Neuronal stem cell (in vitro differentiated cells): ENCODE results near the gene HADHB. TPM values are rescaled to one million over a fixed set of nuclear protein-coding genes. Genes with fewer than 3 reads are reported as not detected.

ENCODE experiments used
- DNase-seq: peaks from one replicate; pipeline ENCODE4 v3.0.0-alpha.2; 2013; ENCODE audit warnings: low spot score
- H2AFZ ChIP-seq: one replicate; pipeline ENCODE4 v1.6.1; 2013; ENCODE audit warnings: mild to moderate bottlenecking, low read length, inconsistent platforms
- H2AK5ac ChIP-seq: 2 replicates; pipeline ENCODE4 v1.6.1; 2013; ENCODE audit warnings: low read depth, mild to moderate bottlenecking, inconsistent platforms, low read length, moderate library complexity, mixed read lengths
- H2BK120ac ChIP-seq: 2 replicates; pipeline ENCODE4 v1.6.1; 2013; ENCODE audit warnings: low read depth, mild to moderate bottlenecking, inconsistent platforms, low read length, moderate library complexity, mixed read lengths
- H2BK12ac ChIP-seq: one replicate; pipeline ENCODE4 v1.6.1; 2013; ENCODE audit warnings: low read length, inconsistent platforms
- H2BK15ac ChIP-seq: 2 replicates; pipeline ENCODE4 v1.6.1; 2013; ENCODE audit warnings: mild to moderate bottlenecking, low read length, inconsistent platforms, mixed read lengths
- H2BK5ac ChIP-seq: one replicate; pipeline ENCODE4 v1.6.1; 2013; ENCODE audit warnings: inconsistent platforms, mild to moderate bottlenecking, low read length, moderate library complexity
- H3K14ac ChIP-seq: one replicate; pipeline ENCODE4 v1.6.1; 2013; ENCODE audit warnings: low read length, inconsistent platforms
- H3K18ac ChIP-seq: 2 replicates; pipeline ENCODE4 v1.6.1; 2013; ENCODE audit warnings: low read length, inconsistent platforms
- H3K23ac ChIP-seq: 2 replicates; pipeline ENCODE4 v1.6.1; 2013; ENCODE audit warnings: low read depth, mild to moderate bottlenecking, mixed read lengths, low read length, inconsistent platforms; ENCODE audit not compliant: poor library complexity
- H3K27ac ChIP-seq: replicated peaks from 3 replicates; pipeline ENCODE4 v1.5.1; 2013; ENCODE audit warnings: low read length, inconsistent platforms
- H3K27me3 ChIP-seq, 3 experiments: 2 replicates each; pipeline ENCODE4 v1.6.1; 2013; ENCODE audit warnings: low read length in 3 of 3, mild to moderate bottlenecking in 2 of 3, inconsistent platforms in 1 of 3, low read depth in 1 of 3, mixed read lengths in 1 of 3, moderate library complexity in 1 of 3; ENCODE audit not compliant: control insufficient read depth in 3 of 3, insufficient read depth in 3 of 3
- H3K36me3 ChIP-seq, 2 donors: replicated peaks in 1 of 2; 2 replicates each; pipeline ENCODE4 v1.6.1; 2013; ENCODE audit warnings: low read length in 2 of 2; ENCODE audit not compliant: control insufficient read depth in 2 of 2, insufficient read depth in 2 of 2
- H3K4ac ChIP-seq: 2 replicates; pipeline ENCODE4 v1.6.1; 2013; ENCODE audit warnings: inconsistent platforms, mild to moderate bottlenecking, low read length, moderate library complexity
- H3K4me1 ChIP-seq, 2 donors: 1 replicate in 1 of 2; 2 replicates in 1 of 2; pipeline ENCODE4 v1.6.1; 2013; ENCODE audit warnings: low read length in 2 of 2, low read depth in 1 of 2; ENCODE audit not compliant: control insufficient read depth in 2 of 2, insufficient read depth in 1 of 2
- H3K4me2 ChIP-seq: one replicate; pipeline ENCODE4 v1.6.1; 2013; ENCODE audit warnings: mild to moderate bottlenecking, low read length, inconsistent platforms; ENCODE audit not compliant: insufficient read depth, poor library complexity, severe bottlenecking
- H3K4me3 ChIP-seq, 2 donors: 2 replicates each; pipeline ENCODE4 v1.5.1; 2013; ENCODE audit warnings: low read length in 2 of 2, mild to moderate bottlenecking in 2 of 2, inconsistent platforms in 1 of 2, moderate library complexity in 1 of 2
- H3K79me1 ChIP-seq: one replicate; pipeline ENCODE4 v1.6.1; 2013; ENCODE audit warnings: low read depth, mild to moderate bottlenecking, inconsistent platforms, low read length, moderate library complexity
- H3K9ac ChIP-seq: one replicate; pipeline ENCODE4 v1.6.1; 2013; ENCODE audit warnings: mild to moderate bottlenecking, low read depth, low read length, inconsistent platforms; ENCODE audit not compliant: poor library complexity
- H3K9me3 ChIP-seq, 2 donors: replicated peaks in 1 of 2; 2 replicates each; pipeline versions ENCODE3 to v1.6.1; 2013; ENCODE audit warnings: low read length in 2 of 2, mild to moderate bottlenecking in 2 of 2, inconsistent platforms in 1 of 2, low read depth in 1 of 2, mixed read lengths in 1 of 2, moderate library complexity in 1 of 2; ENCODE audit not compliant: control insufficient read depth in 2 of 2, insufficient read depth in 1 of 2
- H4K8ac ChIP-seq: one replicate; pipeline ENCODE4 v1.6.1; 2013; ENCODE audit warnings: low read depth, mild to moderate bottlenecking, inconsistent platforms, low read length, moderate library complexity
- H4K91ac ChIP-seq: one replicate; pipeline ENCODE4 v1.6.1; 2013; ENCODE audit warnings: low read length, low read depth, mild to moderate bottlenecking, inconsistent platforms; ENCODE audit not compliant: poor library complexity
- WGBS, 2 donors: extraction: QIAGEN DNeasy Blood & Tissue Kit; methylation state at CpG; one replicate each; pipeline ENCODE4 v1.1.7; 2013; ENCODE audit warnings: missing lambda C conversion rate in 2 of 2, mixed read lengths in 1 of 2; ENCODE audit not compliant: insufficient read length in 2 of 2, insufficient replicate concordance in 1 of 2; ENCODE audit errors: extremely low coverage in 2 of 2; 5-methylcytosine and 5-hydroxymethylcytosine counted together
- polyA plus RNA-seq, 2 experiments: library from polyadenylated mRNA; stranded (reverse); fragments of 200-250 nt; gene quantifications; one replicate each; pipeline ENCODE4 v1.2.3, GENCODE V29; 2013

HADHB gene
- 30.6 TPM for polyA plus RNA-seq (2013, experiment 1 of 2)
- 31.4 TPM for polyA plus RNA-seq (2013, experiment 2 of 2)

DNA sequence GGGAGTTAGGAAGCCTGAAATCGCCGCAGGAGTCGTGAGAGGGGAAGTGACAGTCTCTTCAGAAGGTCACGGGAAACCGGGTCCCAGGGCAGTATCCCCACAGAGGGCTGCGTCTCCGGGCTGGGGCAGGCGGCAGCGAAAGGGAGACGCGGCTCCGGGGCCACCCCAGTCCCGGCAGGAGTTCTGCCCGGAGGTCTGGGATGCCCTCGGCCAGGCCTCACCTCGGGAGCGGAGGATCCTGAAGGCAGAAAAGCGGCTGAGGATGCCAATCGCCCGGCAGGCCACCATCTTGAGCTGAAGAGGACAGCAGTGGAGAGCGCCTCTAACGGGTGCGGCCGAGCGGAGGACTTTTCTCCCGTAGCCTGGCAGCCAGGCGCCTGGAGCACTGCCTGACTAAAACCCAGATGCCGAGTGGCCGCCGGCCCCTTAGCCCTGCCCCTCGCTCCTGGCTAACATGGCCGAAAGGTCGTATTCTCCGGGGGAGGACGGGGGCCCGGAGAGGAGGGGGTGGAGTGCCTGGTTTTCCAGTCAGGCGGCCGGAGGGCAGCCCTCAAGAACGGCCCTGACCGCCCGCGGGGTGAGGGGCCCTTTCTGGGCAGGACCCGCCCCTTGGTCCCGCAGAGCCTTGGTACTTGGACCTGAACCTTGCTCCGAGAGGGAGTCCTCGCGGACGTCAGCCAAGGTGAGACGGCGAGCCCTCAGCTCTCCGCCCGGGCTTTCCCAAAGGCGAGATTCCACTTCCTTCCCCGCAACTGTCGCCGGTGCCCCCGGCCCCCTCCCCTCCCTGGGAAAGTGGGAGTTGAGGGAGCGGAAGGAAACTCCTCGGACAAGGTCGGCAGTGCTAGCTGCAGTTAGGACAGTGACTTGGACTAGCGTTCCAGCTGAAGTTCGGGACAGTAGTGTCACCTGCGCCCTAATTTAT is at the start of gene HADHB, which contains the start of gene HADHA:
Gene HADHB, plus strand, starts transcription at position 631 of the 922 bp plus-strand sequence. CDS start 9,316 bp downstream, outside the sequence.
Gene HADHA, minus strand, starts transcription at position 324 of the 922 bp plus-strand sequence. Its CDS starts 36 bp downstream, at position 288.
- no CpG with 5 or more reads among the region's 63 CpGs for WGBS, 2 donors
- Histone ChIP-seq H3K4me1 (peaks cover 0 to 5% of the 10 kb centered on the region in 2 donors), H2BK15ac (no peak within 1 kb of the TSS)

GRCh38 chr2:26195040-26195984 is 49.4 kb upstream of the HADHB start:
- Histone ChIP-seq H3K4me1 (no peaks in the 10 kb centered on the region), H3K23ac (no peak overlapping the region), H3K4ac (no peak overlapping the region), H4K8ac (no peak overlapping the region), H3K14ac (no peak overlapping the region), H2BK15ac (no peak overlapping the region), H4K91ac (no peak overlapping the region), H3K9me3 (no peaks in the 10 kb centered on the region), H3K4me2 (no peak overlapping the region), H3K4me3 (no peak overlapping the region), H2AFZ (no peak overlapping the region), H2BK120ac (no peak overlapping the region), H3K27ac (peak overlapping the region; percentile 15), H3K9ac (no peak overlapping the region), H2BK5ac (no peak overlapping the region), H2AK5ac (no peak overlapping the region), H3K27me3 (no peaks in the 10 kb centered on the region), H2BK12ac (no peak overlapping the region), H3K18ac (no peak overlapping the region), H3K79me1 (no peaks in the 10 kb centered on the region), H3K36me3 (peaks cover 40 to 99% of the 10 kb centered on the region in 2 donors)
- no peak for DNase-seq
- no CpG with 5 or more reads among the region's 12 CpGs for WGBS, 2 donors

More for the DNA sequence above, at the start of gene HADHB, which contains the start of gene HADHA:
- H3K23ac ChIP-seq, result peak within 1 kb of the TSS; percentile 81
- no peaks in the 10 kb centered on the region for H3K9me3 ChIP-seq
- peaks cover 0 to under 1% of the 10 kb centered on the region in 2 donors for H3K36me3 ChIP-seq
- H3K27ac ChIP-seq, result peak within 1 kb of the TSS; percentile 79
- peak within 1 kb of the TSS; percentile 69 for H3K4me2 ChIP-seq
- H3K27me3 ChIP-seq, result peaks cover 0 to 2% (median 0%) of the 10 kb centered on the region in 3 experiments
- no peak within 1 kb of the TSS for H2AK5ac ChIP-seq
- no peak within 1 kb of the TSS for H2BK12ac ChIP-seq
- peaks cover 11% of the 10 kb centered on the region for H3K79me1 ChIP-seq
- H3K4me3 ChIP-seq, result peak within 1 kb of the TSS; percentile 73 to 87
- no peak within 1 kb of the TSS for H3K4ac ChIP-seq
- peak within 1 kb of the TSS; percentile 89 for H2BK5ac ChIP-seq
- H3K9ac ChIP-seq, result peak within 1 kb of the TSS; percentile 86
- H4K91ac ChIP-seq, result no peak within 1 kb of the TSS
- no peak within 1 kb of the TSS for H4K8ac ChIP-seq
- peak; percentile 83 for DNase-seq
- peak within 1 kb of the TSS; percentile 39 for H3K14ac ChIP-seq
- no peak within 1 kb of the TSS for H2BK120ac ChIP-seq
- peak within 1 kb of the TSS; percentile 97 for H2AFZ ChIP-seq
- H3K18ac ChIP-seq, result peak within 1 kb of the TSS; percentile 90

DNA sequence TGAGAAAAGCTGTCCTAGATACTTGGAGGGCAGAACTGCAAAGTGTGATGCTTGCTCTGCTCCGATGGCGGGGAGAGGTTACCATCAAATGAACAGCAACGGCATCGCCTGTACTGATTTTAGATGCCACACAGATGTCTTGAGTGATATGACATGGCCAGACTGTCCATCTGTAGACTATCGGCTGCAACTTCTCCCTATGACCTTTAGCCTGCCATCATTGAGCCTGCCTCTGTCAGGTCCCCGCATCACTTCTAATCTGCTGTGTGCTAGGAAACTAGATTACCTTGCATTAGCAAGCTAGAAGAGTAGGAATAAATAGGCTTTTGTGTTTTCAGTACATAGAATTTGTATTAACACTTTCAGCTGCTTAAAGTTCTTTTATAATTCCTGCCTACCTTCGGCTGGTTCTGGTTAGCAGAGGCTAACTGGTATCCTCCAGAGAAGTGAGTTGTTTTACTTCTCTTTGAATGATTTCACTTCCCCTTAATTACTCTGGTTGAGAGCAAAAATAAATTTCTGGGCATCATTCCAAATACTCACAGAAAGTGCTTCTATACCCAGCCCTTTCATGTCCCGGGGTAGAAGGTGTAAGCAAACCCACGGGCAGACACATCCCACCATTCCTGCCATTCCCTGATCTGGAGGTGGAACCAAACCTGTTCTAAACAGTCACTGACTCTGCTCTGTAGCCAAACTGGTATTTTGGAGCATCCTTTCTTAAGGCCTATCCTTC is 47.9 kb upstream of the HADHB start:
- H3K4ac ChIP-seq, result no peak overlapping the region
- no CpG with 5 or more reads among the region's 9 CpGs for WGBS, 2 donors
- no peak overlapping the region for H4K91ac ChIP-seq
- H3K4me2 ChIP-seq, result no peak overlapping the region
- no peak overlapping the region for H2AK5ac ChIP-seq
- no peak overlapping the region for H3K4me3 ChIP-seq
- H3K14ac ChIP-seq, result no peak overlapping the region
- H3K9me3 ChIP-seq, result no peaks in the 10 kb centered on the region
- no peak overlapping the region for H3K23ac ChIP-seq
- no peak overlapping the region for H2BK12ac ChIP-seq
- no peak overlapping the region for H2AFZ ChIP-seq
- no peak for DNase-seq
- H3K27ac ChIP-seq, result no peak overlapping the region
- H2BK120ac ChIP-seq, result no peak overlapping the region
- H3K18ac ChIP-seq, result no peak overlapping the region
- H3K27me3 ChIP-seq, result no peaks in the 10 kb centered on the region
- peaks cover 32 to 96% of the 10 kb centered on the region in 2 donors for H3K36me3 ChIP-seq
- H4K8ac ChIP-seq, result no peak overlapping the region
- no peak overlapping the region for H3K9ac ChIP-seq
- H3K4me1 ChIP-seq, result no peaks in the 10 kb centered on the region
- no peaks in the 10 kb centered on the region for H3K79me1 ChIP-seq
- H2BK15ac ChIP-seq, result no peak overlapping the region
- H2BK5ac ChIP-seq, result no peak overlapping the region
